K562 (cell line): ENCODE measurements around the gene TNF. TPM values are rescaled to one million over a fixed set of nuclear protein-coding genes. Genes with fewer than 3 reads are reported as not detected.

Source experiments
- CBX1 ChIP-seq: sonication (generic); IDR thresholded peaks from 2 replicates; pipeline ENCODE4 v1.6.1; 2016; ENCODE audit warnings: antibody characterized with exemption, low read depth, mild to moderate bottlenecking
- CTBP1 ChIP-seq: fragments of 450-650 bp; IDR thresholded peaks from 2 replicates; pipeline ENCODE4 v1.6.1; 2016; ENCODE audit warnings: borderline replicate concordance
- DACH1 ChIP-seq: fragments of 450-650 bp; IDR thresholded peaks from 2 replicates; pipeline ENCODE4 v1.6.1; 2018; ENCODE audit not compliant: partially characterized antibody
- JUN ChIP-seq, 2 experiments: sonication (generic) in 1 of 2; formaldehyde crosslinking in 1 of 2; IDR thresholded peaks; 2 replicates each; pipeline versions ENCODE4 v1.6.1 to v1.8.0; 2012 to 2022; ENCODE audit warnings: borderline replicate concordance in 2 of 2, mild to moderate bottlenecking in 2 of 2, improper control_type of control experiment in 1 of 2, low read depth in 1 of 2, low read length in 1 of 2, missing genetic modification reagents in 1 of 2
- L3MBTL2 ChIP-seq: fragments of 450-650 bp; IDR thresholded peaks from 2 replicates; pipeline ENCODE4 v1.6.1; 2016; ENCODE audit warnings: mild to moderate bottlenecking, moderate library complexity
- MTA3 ChIP-seq: fragments of 450-650 bp; formaldehyde crosslinking; IDR thresholded peaks from 2 replicates; pipeline ENCODE4 v1.6.1; 2017; ENCODE audit warnings: mild to moderate bottlenecking, borderline replicate concordance
- NFE2L1 ChIP-seq: fragments of 450-650 bp; IDR thresholded peaks from 2 replicates; pipeline ENCODE4 v1.6.1; 2016; ENCODE audit warnings: missing genetic modification characterization, low read depth, mild to moderate bottlenecking, missing compliant biosample characterization, moderate library complexity, borderline replicate concordance
- RBBP5 ChIP-seq: fragments of 200-600 bp; sonication (generic); IDR thresholded peaks from 2 replicates; pipeline ENCODE4 v1.6.1; 2012; ENCODE audit warnings: borderline replicate concordance, mild to moderate bottlenecking, low read length, control low read depth, inconsistent platforms; ENCODE audit not compliant: insufficient read depth, poor library complexity, severe bottlenecking
- RNF2 ChIP-seq: sonication (generic); IDR thresholded peaks from 2 replicates; pipeline ENCODE4 v1.6.1; 2016
- THAP7 ChIP-seq: fragments of 250-450 bp; sonication (Bioruptor Pico); IDR thresholded peaks from 2 replicates; pipeline ENCODE4 v1.5.0; 2021
- XRCC4 ChIP-seq: IDR thresholded peaks from one replicate; pipeline ENCODE4 v1.6.1; 2011; ENCODE audit not compliant: insufficient read depth, insufficient read length; ENCODE audit errors: extremely low read depth
- ZNF165 ChIP-seq: fragments of 250-450 bp; sonication (Bioruptor Pico); IDR thresholded peaks from 2 replicates; pipeline ENCODE4 v1.4.0; 2020; ENCODE audit warnings: borderline replicate concordance
- ZNF444 ChIP-seq: fragments of 250-450 bp; sonication (Bioruptor Pico); IDR thresholded peaks from 2 replicates; pipeline ENCODE4 v1.4.0; 2020; ENCODE audit warnings: mild to moderate bottlenecking, moderate library complexity
- ZNF583 ChIP-seq: fragments of 250-450 bp; sonication (Bioruptor Pico); IDR thresholded peaks from 2 replicates; pipeline ENCODE4 v1.4.0; 2020
- polyA plus RNA-seq, 8 experiments: library from polyadenylated mRNA; depleted of rRNA in 4 of 8; stranded (reverse) in 5 of 8; unstranded in 3 of 8; fragments of >200 nt; fragmentation: Nextera tagmentation in 2 of 8; fragmentation: Illumina TruSeq in 1 of 8; extraction: Ambion mirVana in 2 of 8; extraction: Trizol in 1 of 8; gene quantifications; 2 replicates each; pipeline versions ENCODE4 v1.2.1 to v1.2.3, GENCODE V29; 2011 to 2014; ENCODE audit warnings: inconsistent platforms in 1 of 8, missing spikeins in 1 of 8
- total RNA-seq, 7 experiments: library from RNA; depleted of rRNA in 6 of 7; stranded (reverse); fragments of >200 nt in 6 of 7; fragmentation: Illumina TruSeq in 2 of 7; extraction: Trizol in 2 of 7; gene quantifications; 2 replicates each; pipeline versions ENCODE4 v1.2.1 to v1.2.3, GENCODE V29; 2011 to 2021; ENCODE audit warnings: low replicate concordance in 1 of 7
- TF ChIP-seq, protein P1 (sequence below), 3 experiments: fragments of 200-800 bp in 1 of 3; sonication (Bioruptor generic) in 1 of 3; sonication (generic) in 1 of 3; formaldehyde crosslinking in 1 of 3; IDR thresholded peaks; 2 replicates each; pipeline versions ENCODE4 v1.6.1 to v1.8.0; 2016 to 2022; ENCODE audit warnings: mild to moderate bottlenecking in 2 of 3, missing compliant biosample characterization in 2 of 3, missing genetic modification characterization in 2 of 3, missing genetic modification reagents in 1 of 3
- TF ChIP-seq, protein P2 (sequence below), 2 experiments: fragments of 450-650 bp in 1 of 2; sonication (generic) in 1 of 2; formaldehyde crosslinking in 1 of 2; IDR thresholded peaks in 1 of 2; conservative IDR thresholded peaks in 1 of 2; 2 replicates each; pipeline versions ENCODE4 v1.6.1 to v1.8.1; 2016 to 2023; ENCODE audit warnings: mild to moderate bottlenecking in 2 of 2, moderate library complexity in 2 of 2, inconsistent platforms in 1 of 2, missing genetic modification reagents in 1 of 2
- TF ChIP-seq, protein P3 (sequence below): sonication (generic); formaldehyde crosslinking; IDR thresholded peaks from 2 replicates; pipeline ENCODE4 v1.8.0; 2022; ENCODE audit warnings: missing genetic modification reagents, mild to moderate bottlenecking, borderline replicate concordance
- TF ChIP-seq, protein P4 (sequence below): IDR thresholded peaks from 2 replicates; pipeline ENCODE4 v1.6.1; 2016; ENCODE audit warnings: missing genetic modification characterization, missing compliant biosample characterization

The TNF gene
- total and polyA plus RNA-seq, 9 of the 15 experiments (the other 6 are each of a cell fraction or from before 2014, with no cell fraction given), result 0.08 to 0.40 TPM; not detected in 7

- TF ChIP-seq, protein P1, sequence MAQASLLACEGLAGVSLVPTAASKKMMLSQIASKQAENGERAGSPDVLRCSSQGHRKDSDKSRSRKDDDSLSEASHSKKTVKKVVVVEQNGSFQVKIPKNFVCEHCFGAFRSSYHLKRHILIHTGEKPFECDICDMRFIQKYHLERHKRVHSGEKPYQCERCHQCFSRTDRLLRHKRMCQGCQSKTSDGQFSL (CRISPR knock-in tag; IDR thresholded peaks at IDR 0.05), result peak; percentile 11; the same call in 1 of the 2 replicates
- TF ChIP-seq, protein P1 (tag; IDR thresholded peaks at IDR 0.05), result peak in 1 of 2 experiments; percentile 30; a peak in 1 of 4 replicates
- TF ChIP-seq, protein P2, sequence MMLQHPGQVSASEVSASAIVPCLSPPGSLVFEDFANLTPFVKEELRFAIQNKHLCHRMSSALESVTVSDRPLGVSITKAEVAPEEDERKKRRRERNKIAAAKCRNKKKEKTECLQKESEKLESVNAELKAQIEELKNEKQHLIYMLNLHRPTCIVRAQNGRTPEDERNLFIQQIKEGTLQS (IDR thresholded peaks at IDR 0.05), result no peak
- TF ChIP-seq, protein P2 (CRISPR knock-in tag; conservative IDR thresholded peaks at IDR 0.05), result peak; percentile 68
- TF ChIP-seq ZNF165 (CRISPR knock-in tag) (no peak), L3MBTL2 (peak; percentile 94), RBBP5 (peak; percentile 99), NFE2L1 (tag) (no peak), RNF2 (peak; percentile 88), DACH1 (peak; percentile 98), ZNF444 (no peak; the same call in 1 of the 2 replicates), MTA3 (peak; percentile 93), CBX1 (peak; percentile 81; the same call in 1 of the 2 replicates), XRCC4 (no peak), CTBP1 (peak; percentile 75), ZNF583 (CRISPR knock-in tag) (peak; percentile 86), JUN (IDR thresholded peaks at IDR 0.05; ENCODE audit: borderline replicate concordance, low read depth, low read length) (peak; percentile 9; the same call in 1 of the 2 replicates), JUN (CRISPR knock-in tag; IDR thresholded peaks at IDR 0.05; ENCODE audit: borderline replicate concordance) (peak; percentile 44; the same call in 1 of the 2 replicates), THAP7 (CRISPR knock-in tag) (no peak; the same call in 1 of the 2 replicates)
- TF ChIP-seq, protein P3, sequence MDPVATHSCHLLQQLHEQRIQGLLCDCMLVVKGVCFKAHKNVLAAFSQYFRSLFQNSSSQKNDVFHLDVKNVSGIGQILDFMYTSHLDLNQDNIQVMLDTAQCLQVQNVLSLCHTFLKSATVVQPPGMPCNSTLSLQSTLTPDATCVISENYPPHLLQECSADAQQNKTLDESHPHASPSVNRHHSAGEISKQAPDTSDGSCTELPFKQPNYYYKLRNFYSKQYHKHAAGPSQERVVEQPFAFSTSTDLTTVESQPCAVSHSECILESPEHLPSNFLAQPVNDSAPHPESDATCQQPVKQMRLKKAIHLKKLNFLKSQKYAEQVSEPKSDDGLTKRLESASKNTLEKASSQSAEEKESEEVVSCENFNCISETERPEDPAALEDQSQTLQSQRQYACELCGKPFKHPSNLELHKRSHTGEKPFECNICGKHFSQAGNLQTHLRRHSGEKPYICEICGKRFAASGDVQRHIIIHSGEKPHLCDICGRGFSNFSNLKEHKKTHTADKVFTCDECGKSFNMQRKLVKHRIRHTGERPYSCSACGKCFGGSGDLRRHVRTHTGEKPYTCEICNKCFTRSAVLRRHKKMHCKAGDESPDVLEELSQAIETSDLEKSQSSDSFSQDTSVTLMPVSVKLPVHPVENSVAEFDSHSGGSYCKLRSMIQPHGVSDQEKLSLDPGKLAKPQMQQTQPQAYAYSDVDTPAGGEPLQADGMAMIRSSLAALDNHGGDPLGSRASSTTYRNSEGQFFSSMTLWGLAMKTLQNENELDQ, result 0 out of 2 replicates have a peak, but pooled peaks have one; percentile 8
- TF ChIP-seq, protein P4, sequence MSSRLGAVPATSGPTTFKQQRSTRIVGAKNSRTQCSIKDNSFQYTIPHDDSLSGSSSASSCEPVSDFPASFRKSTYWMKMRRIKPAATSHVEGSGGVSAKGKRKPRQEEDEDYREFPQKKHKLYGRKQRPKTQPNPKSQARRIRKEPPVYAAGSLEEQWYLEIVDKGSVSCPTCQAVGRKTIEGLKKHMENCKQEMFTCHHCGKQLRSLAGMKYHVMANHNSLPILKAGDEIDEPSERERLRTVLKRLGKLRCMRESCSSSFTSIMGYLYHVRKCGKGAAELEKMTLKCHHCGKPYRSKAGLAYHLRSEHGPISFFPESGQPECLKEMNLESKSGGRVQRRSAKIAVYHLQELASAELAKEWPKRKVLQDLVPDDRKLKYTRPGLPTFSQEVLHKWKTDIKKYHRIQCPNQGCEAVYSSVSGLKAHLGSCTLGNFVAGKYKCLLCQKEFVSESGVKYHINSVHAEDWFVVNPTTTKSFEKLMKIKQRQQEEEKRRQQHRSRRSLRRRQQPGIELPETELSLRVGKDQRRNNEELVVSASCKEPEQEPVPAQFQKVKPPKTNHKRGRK, result no peak
Observed at GRCh38 chr6:31541658-31542521, 33.5 kb upstream of the TNF start, which contains the start of gene DDX39B (continued).
